HFFc6 (cell line): Measurements from ENCODE around the gene CBLIF. TPM values are rescaled to one million over a fixed set of nuclear protein-coding genes. Genes with fewer than 3 reads are reported as not detected.

Experiments
- DNase-seq: peaks from one replicate; pipeline ENCODE4 v3.0.0-alpha.2; 2018
- H3K27ac Mint-ChIP-seq: 2 replicates; pipeline ENCODE4 v1.8.0; 2020; ENCODE audit warnings: mild to moderate bottlenecking, mixed read lengths
- H3K27me3 Mint-ChIP-seq: 2 replicates; pipeline ENCODE4 v1.8.0; 2021; ENCODE audit warnings: mild to moderate bottlenecking, moderate library complexity, mixed read lengths; ENCODE audit not compliant: insufficient read depth
- H3K36me3 Mint-ChIP-seq: 2 replicates; pipeline ENCODE4 v1.8.0; 2021; ENCODE audit warnings: low read depth, mixed read lengths
- H3K4me1 Mint-ChIP-seq: 2 replicates; pipeline ENCODE4 v1.8.0; 2020; ENCODE audit warnings: low read depth, mixed read lengths
- H3K4me3 Mint-ChIP-seq: 2 replicates; pipeline ENCODE4 v1.8.0; 2020; ENCODE audit warnings: mild to moderate bottlenecking, moderate library complexity, mixed read lengths
- H3K9me3 Mint-ChIP-seq: 2 replicates; pipeline ENCODE4 v1.8.0; 2020; ENCODE audit warnings: mild to moderate bottlenecking, mixed read lengths
- total RNA-seq, 6 experiments: library from RNA; stranded (reverse); fragmentation: NEBNext Ultra II Directional; extraction: Animal tissue kit (Norgen Biotek cat#: 25700); gene quantifications; 2 replicates in 1 of 6; 3 replicates in 5 of 6; pipeline ENCODE4 v1.2.3, GENCODE V29; 2021
- TF ChIP-seq, protein P1 (sequence below): fragments of 200-600 bp; sonication (generic); IDR thresholded peaks from 2 replicates; pipeline ENCODE4 v1.5.0; 2021; ENCODE audit warnings: antibody characterized with exemption, mild to moderate bottlenecking

CBLIF gene
- total RNA-seq, 6 experiments from 2014 or later = not detected

- Mint-ChIP-seq H3K27me3 (no peaks in the 10 kb centered on the region), H3K4me3 (no peak overlapping the region), H3K9me3 (no peaks in the 10 kb centered on the region), H3K27ac (no peak overlapping the region), H3K4me1 (peaks cover 40% of the 10 kb centered on the region), H3K36me3 (peaks cover 31% of the 10 kb centered on the region)
- TF ChIP-seq, protein P1, sequence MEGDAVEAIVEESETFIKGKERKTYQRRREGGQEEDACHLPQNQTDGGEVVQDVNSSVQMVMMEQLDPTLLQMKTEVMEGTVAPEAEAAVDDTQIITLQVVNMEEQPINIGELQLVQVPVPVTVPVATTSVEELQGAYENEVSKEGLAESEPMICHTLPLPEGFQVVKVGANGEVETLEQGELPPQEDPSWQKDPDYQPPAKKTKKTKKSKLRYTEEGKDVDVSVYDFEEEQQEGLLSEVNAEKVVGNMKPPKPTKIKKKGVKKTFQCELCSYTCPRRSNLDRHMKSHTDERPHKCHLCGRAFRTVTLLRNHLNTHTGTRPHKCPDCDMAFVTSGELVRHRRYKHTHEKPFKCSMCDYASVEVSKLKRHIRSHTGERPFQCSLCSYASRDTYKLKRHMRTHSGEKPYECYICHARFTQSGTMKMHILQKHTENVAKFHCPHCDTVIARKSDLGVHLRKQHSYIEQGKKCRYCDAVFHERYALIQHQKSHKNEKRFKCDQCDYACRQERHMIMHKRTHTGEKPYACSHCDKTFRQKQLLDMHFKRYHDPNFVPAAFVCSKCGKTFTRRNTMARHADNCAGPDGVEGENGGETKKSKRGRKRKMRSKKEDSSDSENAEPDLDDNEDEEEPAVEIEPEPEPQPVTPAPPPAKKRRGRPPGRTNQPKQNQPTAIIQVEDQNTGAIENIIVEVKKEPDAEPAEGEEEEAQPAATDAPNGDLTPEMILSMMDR = no peak
- no peak for DNase-seq
Measured at GRCh38 chr11:59783632-59784090, 61.6 kb downstream of the CBLIF start.

DNA sequence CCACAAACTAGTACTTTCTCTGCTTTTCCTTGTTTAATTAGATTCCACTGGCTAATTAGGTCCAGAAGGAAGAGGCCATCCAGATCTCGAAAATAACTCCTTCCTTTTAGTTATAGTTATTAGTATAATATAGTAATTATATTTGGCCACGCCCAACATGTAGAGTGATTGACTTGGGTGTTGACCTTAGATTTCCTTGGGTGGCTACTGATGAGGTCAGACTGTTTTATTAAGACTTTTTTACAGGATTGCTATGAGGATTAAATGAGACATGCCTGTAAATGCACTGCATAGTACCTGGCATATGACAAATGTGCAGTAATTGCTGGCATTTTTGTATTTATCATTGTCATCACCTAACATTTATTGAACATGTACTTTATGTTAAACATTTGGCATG is 63.2 kb downstream of the CBLIF start:
- H3K9me3 Mint-ChIP-seq = no peaks in the 10 kb centered on the region
- no peak overlapping the region for H3K27ac Mint-ChIP-seq
- H3K36me3 Mint-ChIP-seq = peaks cover 40% of the 10 kb centered on the region
- TF ChIP-seq, protein P1 = no peak
- H3K4me1 Mint-ChIP-seq = peaks cover 35% of the 10 kb centered on the region
- H3K4me3 Mint-ChIP-seq = no peak overlapping the region
- DNase-seq = no peak
- no peaks in the 10 kb centered on the region for H3K27me3 Mint-ChIP-seq

DNA sequence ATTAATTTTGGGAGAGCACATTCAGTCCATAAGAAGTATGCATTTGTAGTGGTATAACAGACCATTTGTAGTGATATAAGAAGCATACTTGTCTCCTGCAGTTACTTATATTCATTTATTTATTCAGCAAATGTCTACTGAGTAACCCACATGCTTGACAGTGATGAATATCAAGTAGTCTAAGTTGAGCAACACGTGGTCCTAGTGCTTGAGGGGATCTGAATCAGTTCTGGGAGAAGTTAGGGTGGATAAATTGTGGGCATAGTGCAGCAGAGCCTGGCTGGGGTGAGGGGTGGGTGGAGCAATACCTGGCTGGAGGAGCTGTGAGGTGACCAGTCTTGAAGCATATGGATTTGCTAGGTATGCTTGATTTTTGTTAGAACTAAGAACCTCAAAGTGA is 65.8 kb downstream of the CBLIF start:
- DNase-seq = no peak
- Mint-ChIP-seq H3K4me1 (peaks cover 35% of the 10 kb centered on the region), H3K27ac (no peak overlapping the region), H3K27me3 (no peaks in the 10 kb centered on the region), H3K4me3 (no peak overlapping the region), H3K9me3 (no peaks in the 10 kb centered on the region), H3K36me3 (peaks cover 47% of the 10 kb centered on the region)
- TF ChIP-seq, protein P1 = no peak

Other genes starting within 250 kb of the CBLIF start
- 10 to 100 TPM; 39.0 to 45.6 (median 42.9) TPM for gene OSBP, start 229.7 kb downstream of the CBLIF start, total RNA-seq
- 10 to 100 TPM; 29.0 to 40.3 (median 35.2) TPM for gene PATL1, start 176.5 kb downstream of the CBLIF start, total RNA-seq
- not detected for gene OR10V1, start 131.7 kb downstream of the CBLIF start, total RNA-seq
- 10 to 100 TPM; 17.1 to 23.1 (median 19.0) TPM for gene STX3, start 90.1 kb downstream of the CBLIF start, total RNA-seq
- 10 to 100 TPM; 45.7 to 51.0 (median 48.6) TPM for gene MRPL16, start 34.7 kb downstream of the CBLIF start, total RNA-seq
- not detected for gene TCN1, start 21.0 kb upstream of the CBLIF start, total RNA-seq
- gene OOSP3, start 33.3 kb upstream of the CBLIF start, total RNA-seq = not detected
- gene OOSP1, start 92.9 kb upstream of the CBLIF start, total RNA-seq = not detected
- not detected for gene OOSP4A, start 118.5 kb upstream of the CBLIF start, total RNA-seq
- not detected for gene OOSP4B, start 171.7 kb upstream of the CBLIF start, total RNA-seq
- gene OOSP2, start 194.9 kb upstream of the CBLIF start, total RNA-seq = not detected
- gene MS4A3, start 211.2 kb upstream of the CBLIF start, total RNA-seq = not detected
- gene MS4A2, start 243.2 kb upstream of the CBLIF start, total RNA-seq = not detected